PC-3 (cell line): ENCODE measurements around the gene MLF2.

Source experiments
- EZH2phosphoT487 ChIP-seq: fragments of 300-600 bp; sonication (generic); IDR thresholded peaks from 2 replicates; pipeline ENCODE4 v1.6.1; 2018; ENCODE audit warnings: mild to moderate bottlenecking, antibody characterized with exemption, low read length, borderline replicate concordance
- TF ChIP-seq, protein P1 (sequence below): fragments of 300-600 bp; sonication (generic); conservative IDR thresholded peaks from 2 replicates; pipeline ENCODE4 v1.5.1; 2017; ENCODE audit warnings: antibody characterized with exemption, low read depth, mild to moderate bottlenecking, low read length

GRCh38 chr12:6708960-6709394 is 44.0 kb downstream of the MLF2 start:
- TF ChIP-seq, protein P1, sequence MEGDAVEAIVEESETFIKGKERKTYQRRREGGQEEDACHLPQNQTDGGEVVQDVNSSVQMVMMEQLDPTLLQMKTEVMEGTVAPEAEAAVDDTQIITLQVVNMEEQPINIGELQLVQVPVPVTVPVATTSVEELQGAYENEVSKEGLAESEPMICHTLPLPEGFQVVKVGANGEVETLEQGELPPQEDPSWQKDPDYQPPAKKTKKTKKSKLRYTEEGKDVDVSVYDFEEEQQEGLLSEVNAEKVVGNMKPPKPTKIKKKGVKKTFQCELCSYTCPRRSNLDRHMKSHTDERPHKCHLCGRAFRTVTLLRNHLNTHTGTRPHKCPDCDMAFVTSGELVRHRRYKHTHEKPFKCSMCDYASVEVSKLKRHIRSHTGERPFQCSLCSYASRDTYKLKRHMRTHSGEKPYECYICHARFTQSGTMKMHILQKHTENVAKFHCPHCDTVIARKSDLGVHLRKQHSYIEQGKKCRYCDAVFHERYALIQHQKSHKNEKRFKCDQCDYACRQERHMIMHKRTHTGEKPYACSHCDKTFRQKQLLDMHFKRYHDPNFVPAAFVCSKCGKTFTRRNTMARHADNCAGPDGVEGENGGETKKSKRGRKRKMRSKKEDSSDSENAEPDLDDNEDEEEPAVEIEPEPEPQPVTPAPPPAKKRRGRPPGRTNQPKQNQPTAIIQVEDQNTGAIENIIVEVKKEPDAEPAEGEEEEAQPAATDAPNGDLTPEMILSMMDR: no peak
- no peak for TF ChIP-seq EZH2phosphoT487
